GM12878 (cell line): ENCODE measurements around the gene XPC. TPM values are rescaled to one million over a fixed set of nuclear protein-coding genes. Genes with fewer than 3 reads are reported as not detected.

Experiments used
- ATAC-seq: fragments of 200-7000 bp; cut with Tn5 transposase; 3 replicates; pipeline ENCODE4 v1.9.1; 2020; ENCODE audit warnings: mild to moderate bottlenecking, moderate library complexity
- BruUV-seq: library from RNA; stranded (reverse); fragments of 400-500 nt; replicated peaks from 2 replicates; lab custom pipeline; 2021; lab: Mats Ljungman, UMichigan
- CTCF ChIA-PET: fragments of 300-600 bp; sonication (Branson Sonifier 250); formaldehyde crosslinking; extraction: SDS; loops from one replicate; lab custom pipeline; 2021; ENCODE audit warnings: inconsistent platforms; lab: Yijun Ruan, JAX
- POLR2A ChIA-PET: fragments of 350-600 bp; formaldehyde crosslinking; extraction: SDS; loops from one replicate; lab custom pipeline; 2021; ENCODE audit warnings: inconsistent platforms; lab: Charles Lee
- RAD21 ChIA-PET: fragments of 300-600 bp; sonication (Branson Sonifier 250); formaldehyde crosslinking; loops from one replicate; lab custom pipeline; 2023; ENCODE audit warnings: antibody characterized with exemption; ENCODE audit not compliant: unreplicated experiment; lab: Charles Lee
- SMC1A ChIA-PET: fragments of 300-600 bp; sonication (Branson Sonifier 250); formaldehyde crosslinking; loops from one replicate; lab custom pipeline; 2023; ENCODE audit not compliant: unreplicated experiment, uncharacterized antibody; lab: Charles Lee
- DNase-seq: peaks from one replicate; pipeline ENCODE4 v3.0.0-alpha.2; 2011; ENCODE audit warnings: low read depth, low spot score
- FAIRE-seq: peaks from 3 replicates; lab custom pipeline; 2011; peaks lifted over from hg19 to GRCh38; lab: Jason Lieb, UNC
- H2AFZ ChIP-seq: 2 replicates; pipeline ENCODE4 v1.6.0; 2011; ENCODE audit warnings: low read depth, low read length, control low read depth; ENCODE audit not compliant: control insufficient read depth
- H3K27ac ChIP-seq: 2 replicates; pipeline ENCODE4 v1.5.1; 2011; ENCODE audit warnings: control low read depth; ENCODE audit not compliant: control insufficient read depth, insufficient read depth
- H3K27me3 ChIP-seq, 2 experiments: replicated peaks in 1 of 2; 2 replicates each; pipeline versions ENCODE4 v1.6.0 to v1.6.1; 2011; ENCODE audit warnings: low read length in 1 of 2; ENCODE audit not compliant: control insufficient read depth in 2 of 2, insufficient read depth in 2 of 2
- H3K36me3 ChIP-seq, 2 experiments: 2 replicates each; pipeline ENCODE4 v1.5.1; 2011; ENCODE audit warnings: low read length in 1 of 2; ENCODE audit not compliant: control insufficient read depth in 2 of 2, insufficient read depth in 2 of 2
- H3K4me1 ChIP-seq: 2 replicates; pipeline ENCODE4 v1.6.1; 2011; ENCODE audit warnings: mild to moderate bottlenecking, low read length, moderate library complexity, mixed read lengths; ENCODE audit not compliant: control insufficient read depth, insufficient read depth
- H3K4me2 ChIP-seq: 2 replicates; pipeline ENCODE4 v1.6.0; 2011; ENCODE audit warnings: control low read depth; ENCODE audit not compliant: control insufficient read depth, insufficient read depth
- H3K4me3 ChIP-seq: fragments of 200-600 bp; sonication (generic); 2 replicates; pipeline ENCODE4 v1.5.1; 2016
- H3K79me2 ChIP-seq: 2 replicates; pipeline ENCODE4 v1.6.0; 2011; ENCODE audit warnings: low read length; ENCODE audit not compliant: control insufficient read depth, insufficient read depth
- H3K9ac ChIP-seq: 2 replicates; pipeline ENCODE4 v1.8.0; 2011; ENCODE audit warnings: low read length, control low read depth, mixed read lengths; ENCODE audit not compliant: control insufficient read depth, insufficient read depth
- H3K9me3 ChIP-seq: replicated peaks from 3 replicates; pipeline ENCODE4 v1.5.1; 2011; ENCODE audit warnings: mild to moderate bottlenecking, low read length; ENCODE audit not compliant: control insufficient read depth, insufficient read depth
- H4K20me1 ChIP-seq: 2 replicates; pipeline ENCODE4 v1.6.0; 2011; ENCODE audit not compliant: control insufficient read depth, insufficient read depth
- CTCF ChIP-seq, 3 experiments: IDR thresholded peaks in 2 of 3; conservative IDR thresholded peaks in 1 of 3; 2 replicates each; pipeline ENCODE4 v1.5.1; 2011; ENCODE audit warnings: low read depth in 3 of 3, low read length in 3 of 3, mild to moderate bottlenecking in 3 of 3, control low read depth in 2 of 3, moderate library complexity in 2 of 3, inconsistent platforms in 1 of 3, mixed read lengths in 1 of 3; ENCODE audit not compliant: control insufficient read depth in 2 of 3, insufficient read depth in 1 of 3; ENCODE audit errors: extremely low read depth in 1 of 3
- E4F1 ChIP-seq: fragments of 450-650 bp; IDR thresholded peaks from 2 replicates; pipeline ENCODE4 v1.6.1; 2018; ENCODE audit warnings: borderline replicate concordance, mild to moderate bottlenecking; ENCODE audit not compliant: partially characterized antibody
- EP300 ChIP-seq, 2 experiments: fragments of 150-350 bp in 1 of 2; IDR thresholded peaks; 2 replicates each; pipeline ENCODE4 v1.6.1; 2011 to 2012; ENCODE audit warnings: low read depth in 2 of 2, low read length in 2 of 2, borderline replicate concordance in 1 of 2, improper control_type of control experiment in 1 of 2, inconsistent platforms in 1 of 2; ENCODE audit not compliant: control insufficient read depth in 1 of 2
- GATAD2B ChIP-seq: fragments of 450-650 bp; conservative IDR thresholded peaks from 2 replicates; pipeline ENCODE4 v1.6.1; 2017; ENCODE audit warnings: low read depth, mild to moderate bottlenecking, moderate library complexity
- NFIC ChIP-seq: IDR thresholded peaks from 2 replicates; pipeline ENCODE4 v1.6.1; 2012; ENCODE audit warnings: low read depth, mild to moderate bottlenecking, inconsistent platforms, low read length, moderate library complexity
- NKRF ChIP-seq: fragments of 450-650 bp; conservative IDR thresholded peaks from 2 replicates; pipeline ENCODE4 v1.6.1; 2017; ENCODE audit warnings: mild to moderate bottlenecking, moderate library complexity
- NR2C1 ChIP-seq: fragments of 450-650 bp; IDR thresholded peaks from 2 replicates; pipeline ENCODE4 v1.6.1; 2017; ENCODE audit warnings: antibody characterized with exemption, mild to moderate bottlenecking, moderate library complexity
- POLR2A ChIP-seq: IDR thresholded peaks from 2 replicates; pipeline ENCODE4 v1.6.1; 2011; ENCODE audit warnings: low read depth, mild to moderate bottlenecking, low read length
- PRDM15 ChIP-seq: fragments of 450-650 bp; formaldehyde crosslinking; IDR thresholded peaks from 2 replicates; pipeline ENCODE4 v1.4.0; 2020; ENCODE audit warnings: mild to moderate bottlenecking, moderate library complexity
- SREBF2 ChIP-seq: IDR thresholded peaks from 2 replicates; pipeline ENCODE4 v1.6.1; 2012; ENCODE audit warnings: mild to moderate bottlenecking, low read length
- TCF3 ChIP-seq: IDR thresholded peaks from 2 replicates; pipeline ENCODE4 v1.6.1; 2012; ENCODE audit warnings: low read depth, mild to moderate bottlenecking, low read length, borderline replicate concordance; ENCODE audit not compliant: insufficient read depth
- WGBS: methylation state at CpG from one replicate; pipeline ENCODE4 v1.1.6; 2016; ENCODE audit warnings: low lambda C conversion rate; ENCODE audit not compliant: insufficient replicate concordance, insufficient coverage; ENCODE audit errors: missing lambda C conversion rate; 5-methylcytosine and 5-hydroxymethylcytosine counted together
- in situ Hi-C: fragments of 300-500 bp; cut with MboI; formaldehyde crosslinking; loops from 9 replicates; pipeline ENCODE4 v1.14.3; 2018; ENCODE audit warnings: mixed read lengths
- intact Hi-C: fragments of 100-400 bp; cut with micrococcal nuclease; formaldehyde crosslinking; loops from one replicate; pipeline ENCODE4 v1.14.2; 2022; ENCODE audit not compliant: unreplicated experiment
- polyA plus RNA-seq, 11 experiments: library from polyadenylated mRNA; depleted of rRNA in 4 of 11; unstranded in 6 of 11; stranded (reverse) in 5 of 11; fragments of >200 nt; fragmentation: Nextera tagmentation in 4 of 11; fragmentation: Illumina TruSeq in 1 of 11; extraction: Ambion mirVana in 4 of 11; extraction: Trizol in 1 of 11; gene quantifications; 1 replicate in 1 of 11; 2 replicates in 10 of 11; pipeline versions ENCODE4 v1.2.1 to v1.2.3, GENCODE V29; 2011 to 2016; ENCODE audit warnings: inconsistent platforms in 2 of 11, missing spikeins in 2 of 11, low read depth in 1 of 11
- total RNA-seq, 4 experiments: library from RNA; depleted of rRNA in 3 of 4; stranded (reverse); fragments of >200 nt in 3 of 4; fragmentation: Illumina TruSeq in 1 of 4; extraction: Trizol in 1 of 4; gene quantifications; 2 replicates each; pipeline versions ENCODE4 v1.2.1 to v1.2.3, GENCODE V29; 2013 to 2021

The XPC gene
- total and polyA plus RNA-seq, 10 of the 15 experiments (the other 5 are each of a cell fraction or from before 2014, with no cell fraction given), result 4.0 to 48.3 (median 29.8) TPM

- H3K9me3 ChIP-seq, result peaks cover 3% of the 10 kb centered on the region
- RAD21 ChIA-PET, result interaction anchor here (2.5 kb wide), 1 partner anchor 19 kb away, joined by 5 read pairs; no protein-coding TSS in a partner anchor
- peak; percentile 75 for ATAC-seq
- no peak for TF ChIP-seq E4F1
- TF ChIP-seq GATAD2B, result no peak
- TF ChIP-seq NFIC, result no peak
- no peak for TF ChIP-seq NR2C1
- no peak for TF ChIP-seq CTCF (IDR thresholded peaks at IDR 0.05 in 2 of 3, conservative IDR thresholded peaks at IDR 0.05 in 1 of 3; ENCODE audit: control insufficient read depth in 2 of 3, extremely low read depth in 1 of 3, insufficient read depth in 1 of 3, low read depth in 3 of 3, low read length in 3 of 3)
- TF ChIP-seq PRDM15 (CRISPR knock-in tag), result no peak
- no peak for TF ChIP-seq SREBF2
- TF ChIP-seq NKRF, result no peak
- TF ChIP-seq TCF3, result 0 out of 2 replicates have a peak, but pooled peaks have one; percentile 20
- no peak for TF ChIP-seq POLR2A
- TF ChIP-seq EP300 (IDR thresholded peaks at IDR 0.05; ENCODE audit: borderline replicate concordance in 1 of 2, control insufficient read depth in 1 of 2, low read depth in 2 of 2, low read length in 2 of 2), result no peak
These were observed 44.6 kb upstream of the XPC start for GRCh38 chr3:14222900-14223594.

More at GRCh38 chr3:14222900-14223594, 44.6 kb upstream of the XPC start:
- intact Hi-C loops (no loop called here), in situ Hi-C loops (no loop called here)
- peak; percentile 17 for DNase-seq
- H3K79me2 ChIP-seq, result no peaks in the 10 kb centered on the region
- no peaks in the 10 kb centered on the region for H4K20me1 ChIP-seq
- CTCF ChIA-PET, result interaction anchor here (0.8 to 1.9 kb wide), 3 partner anchors 11 to 246 kb away, joined by 3 to 8 read pairs (median 4); no protein-coding TSS in a partner anchor
- no peak overlapping the region for H3K27ac ChIP-seq
- no peak overlapping the region for H2AFZ ChIP-seq
- H3K4me1 ChIP-seq, result peaks cover 10% of the 10 kb centered on the region
- H3K4me2 ChIP-seq, result peak overlapping the region; percentile 26; the same call in 1 of the 2 replicates
- no peak overlapping the region for H3K9ac ChIP-seq
- H3K27me3 ChIP-seq, result no peaks in the 10 kb centered on the region
- H3K36me3 ChIP-seq, result no peaks in the 10 kb centered on the region
- H3K4me3 ChIP-seq, result 0 out of 2 replicates have a peak overlapping the region, but pooled peaks have one; percentile 2
- WGBS, result 3% methylated on average over 3 of the region's 3 CpGs
- POLR2A ChIA-PET, result interaction anchor here (0.6 kb wide), 1 partner anchor 13 kb away, joined by 3 read pairs; no protein-coding TSS in a partner anchor
- BruUV-seq, result no TSS peak
- peak; percentile 38 for FAIRE-seq
- SMC1A ChIA-PET, result interaction anchor here (1.2 to 1.3 kb wide), 2 partner anchors 20 to 39 kb away, joined by 3 to 6 read pairs; no protein-coding TSS in a partner anchor
